A204.1 (cell line): ENCODE measurements around the gene CYP19A1.

Experiments used
- FAIRE-seq: peaks from 2 replicates; lab custom pipeline; 2012; peaks lifted over from hg19 to GRCh38; lab: Jason Lieb, UNC

The CYP19A1 gene

DNA sequence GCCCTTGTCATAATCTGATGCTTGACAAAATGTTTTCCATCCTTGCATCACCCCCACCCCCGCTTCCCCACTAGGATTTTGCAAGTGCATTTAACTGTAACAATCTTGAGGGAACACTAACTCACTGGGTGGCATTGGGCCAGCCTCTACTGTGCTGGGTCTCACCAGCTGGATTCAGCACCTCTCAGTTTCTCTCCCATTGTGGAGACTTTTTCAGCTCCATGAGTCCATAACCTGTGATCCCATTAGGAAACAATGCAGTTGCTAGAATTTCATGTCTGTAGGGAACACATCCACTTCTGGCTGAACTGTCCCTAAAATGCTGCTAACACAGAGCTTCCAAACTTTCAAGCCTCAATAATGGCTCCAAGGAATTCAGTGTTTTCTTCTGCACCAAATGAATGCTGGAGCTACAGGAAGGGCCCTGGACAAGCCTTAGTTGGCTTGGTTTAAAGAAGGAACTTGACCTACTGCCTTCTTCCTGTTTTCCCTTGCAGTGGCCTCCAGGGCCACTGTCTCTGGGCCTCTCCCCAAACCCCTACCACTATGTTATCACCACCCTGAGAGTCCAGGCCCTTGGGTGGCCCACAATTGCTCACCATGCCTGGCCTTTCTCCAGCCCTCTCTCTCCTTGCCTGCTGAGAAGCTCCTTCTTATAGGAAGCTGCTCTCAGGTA, 15.6 kb downstream of the CYP19A1 start:
- FAIRE-seq: no peak

DNA sequence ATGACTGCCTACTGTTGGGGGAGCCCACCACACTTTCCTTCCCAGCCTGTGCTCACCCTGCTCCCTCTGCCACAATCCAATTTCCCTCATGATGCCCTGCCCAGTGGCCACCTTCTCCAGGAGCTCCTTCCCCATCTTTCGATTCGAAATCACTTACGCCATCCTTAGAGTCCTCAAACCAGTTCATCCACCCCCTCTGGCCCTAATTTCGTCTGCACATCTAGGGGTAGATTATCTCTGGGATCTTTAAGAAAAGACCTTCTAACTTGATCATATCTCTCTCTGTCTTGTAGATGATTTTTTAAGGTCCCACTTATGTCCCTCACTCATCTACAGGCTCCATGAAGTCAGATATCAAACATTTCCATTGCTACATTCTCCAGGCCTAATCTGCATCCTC, 17.1 kb downstream of the CYP19A1 start:
- no peak for FAIRE-seq

- no peak for FAIRE-seq
These were observed 17.6 kb downstream of the CYP19A1 start for GRCh38 chr15:51320843-51321242.

DNA sequence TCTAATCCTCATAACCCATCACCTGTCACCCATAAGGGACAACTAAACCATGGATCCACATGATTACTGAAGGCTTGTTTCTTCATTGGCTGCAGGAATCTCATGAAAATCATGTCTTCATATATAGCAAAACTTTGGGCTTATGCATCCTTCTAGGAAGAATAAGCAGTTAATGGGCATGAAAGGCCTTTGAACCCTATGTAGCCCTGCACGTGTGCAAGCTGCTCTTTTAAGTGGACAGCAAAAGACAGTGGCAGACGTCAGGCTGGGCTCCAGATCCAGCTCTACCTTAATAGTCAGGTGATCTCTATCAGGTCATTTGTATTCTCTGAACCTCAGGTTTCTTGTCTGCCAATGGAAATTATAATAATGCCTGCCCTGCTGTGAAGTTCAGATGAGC, 18.9 kb downstream of the CYP19A1 start:
- no peak for FAIRE-seq

- FAIRE-seq: no peak
These were observed 19.8 kb downstream of the CYP19A1 start for GRCh38 chr15:51318382-51319150.

DNA sequence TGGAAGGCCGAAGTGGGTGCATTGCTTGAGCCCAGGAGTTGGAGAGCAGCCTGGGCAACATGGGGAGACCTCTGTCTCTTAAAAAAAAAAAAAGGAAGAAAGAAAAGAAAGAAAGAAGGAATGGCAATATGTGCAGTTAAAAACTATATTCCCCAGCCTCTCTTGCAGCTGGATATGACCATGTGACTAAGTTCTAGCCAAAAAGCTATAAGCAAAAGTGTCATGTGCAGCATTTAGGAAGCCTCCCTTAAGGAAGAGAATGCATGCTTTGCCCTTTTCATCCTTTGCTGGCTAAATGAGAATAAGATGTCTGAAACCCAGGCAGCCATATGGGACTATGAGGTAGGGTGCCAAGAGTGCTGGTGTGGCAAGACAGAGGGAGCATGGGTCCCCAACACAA, 21.8 kb downstream of the CYP19A1 start:
- no peak for FAIRE-seq

GRCh38 chr15:51315726-51316125, 22.7 kb downstream of the CYP19A1 start:
- FAIRE-seq: no peak

- FAIRE-seq: no peak
These were observed 23.7 kb downstream of the CYP19A1 start for GRCh38 chr15:51314391-51315337.

DNA sequence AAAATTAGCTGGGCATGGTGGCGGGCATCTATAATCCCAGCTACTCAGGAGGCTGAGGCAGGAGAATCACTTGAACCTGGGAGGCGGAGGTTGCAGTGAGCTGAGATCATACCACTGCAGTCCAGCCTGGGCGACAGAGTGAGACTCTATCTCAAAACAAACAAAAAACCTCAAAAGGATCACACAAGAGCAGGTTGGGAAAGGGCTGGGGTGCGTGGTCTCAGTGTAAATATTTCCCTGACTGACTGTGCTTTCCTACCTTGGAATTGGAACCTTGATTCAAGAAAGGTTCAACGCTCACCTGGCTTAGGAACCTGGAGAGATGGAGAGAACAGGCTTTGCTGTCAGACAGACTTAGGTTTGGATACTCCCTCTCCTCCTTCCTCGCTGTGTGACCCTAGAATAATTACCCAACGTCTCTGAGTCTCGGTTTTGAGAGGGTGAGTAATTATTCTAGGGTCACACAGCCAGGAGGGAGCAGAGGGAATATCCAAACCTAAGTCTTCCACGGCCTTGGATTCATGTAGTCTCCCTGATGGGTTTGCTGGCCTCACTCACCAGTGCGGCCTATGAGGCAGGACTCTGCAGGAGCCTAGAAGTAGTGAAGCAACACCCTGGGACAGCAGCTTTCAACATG, 24.6 kb downstream of the CYP19A1 start:
- no peak for FAIRE-seq

DNA sequence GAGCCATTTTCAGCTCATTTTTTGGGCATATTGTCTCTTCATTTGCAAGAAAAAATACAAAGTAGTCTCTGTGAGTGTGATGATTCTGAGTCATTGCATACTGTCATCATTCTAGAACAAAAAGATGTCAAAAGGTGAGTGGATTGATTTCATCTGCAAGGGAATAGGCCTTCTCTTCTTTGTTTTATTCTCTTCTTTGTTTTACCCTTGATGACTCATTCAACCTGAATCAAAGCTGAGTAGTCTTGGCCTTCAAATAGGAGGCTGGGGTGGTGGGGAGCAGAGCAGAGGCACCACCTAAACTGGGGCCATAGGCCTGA, 25.4 kb downstream of the CYP19A1 start:
- FAIRE-seq: no peak

DNA sequence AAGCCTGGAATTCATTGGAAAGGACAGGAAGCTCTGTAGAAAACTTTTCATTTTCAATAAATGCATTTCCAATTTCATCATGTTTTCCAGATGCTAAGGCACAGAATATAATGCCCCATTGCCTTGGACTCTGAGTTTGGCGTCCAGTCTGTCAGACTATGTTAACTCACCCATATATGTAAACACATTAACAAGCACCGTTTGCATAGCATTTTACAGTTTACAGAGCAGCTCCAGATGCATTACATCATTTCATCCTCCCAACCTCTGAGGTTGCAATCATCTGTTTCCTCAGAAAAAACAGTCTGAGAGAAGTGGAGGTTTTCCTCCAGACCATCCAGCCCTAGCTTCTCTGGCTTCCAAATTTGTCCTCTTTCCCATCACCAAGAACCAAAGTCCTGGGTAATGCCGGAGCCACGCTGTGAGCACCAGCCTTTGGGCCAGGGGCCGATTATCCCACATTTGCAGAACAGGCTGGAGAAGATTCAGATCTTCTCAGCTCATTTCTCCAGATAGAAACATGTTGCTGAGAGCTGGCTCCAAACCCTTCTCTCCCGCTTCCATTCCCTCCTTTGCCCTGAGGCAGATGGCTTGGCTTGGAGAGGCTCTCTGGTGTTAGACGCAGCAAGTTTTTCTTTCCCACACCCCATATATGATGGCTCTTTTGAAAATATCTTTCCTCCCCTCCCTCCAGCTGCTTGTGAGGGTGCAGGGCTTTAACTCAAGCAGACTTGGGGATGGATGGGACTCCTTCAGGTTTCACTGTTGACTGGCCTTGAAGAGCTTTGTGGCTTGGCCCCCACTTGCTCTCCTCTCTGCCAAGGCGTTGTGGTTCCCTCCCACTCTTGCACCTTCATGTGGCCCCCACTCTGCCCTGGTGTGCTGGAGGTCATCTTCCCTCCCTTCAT, 26.0 kb downstream of the CYP19A1 start:
- no peak for FAIRE-seq

GRCh38 chr15:51311510-51311909, 26.9 kb downstream of the CYP19A1 start:
- no peak for FAIRE-seq

DNA sequence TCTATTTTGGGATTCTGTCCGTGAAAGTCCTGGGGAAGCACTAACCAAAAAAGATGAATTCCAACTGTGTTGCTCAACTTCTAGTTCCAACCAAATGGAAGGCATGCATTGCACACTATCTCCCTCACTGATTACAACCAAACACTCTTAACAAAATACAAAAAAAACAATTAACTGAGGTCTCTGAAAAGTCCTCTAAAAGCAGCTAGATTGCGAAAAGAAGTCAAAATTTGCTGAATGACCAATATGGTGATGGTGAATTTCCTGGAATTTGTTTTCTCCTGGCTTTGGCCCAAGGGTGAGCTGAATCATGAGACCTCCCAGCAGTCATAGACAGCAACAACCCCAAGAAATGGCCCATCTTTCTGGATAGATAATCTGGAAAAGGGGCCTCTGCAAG, 28.3 kb downstream of the CYP19A1 start:
- FAIRE-seq: no peak

- no peak for FAIRE-seq
These were observed 30.6 kb downstream of the CYP19A1 start for GRCh38 chr15:51307811-51308210.

DNA sequence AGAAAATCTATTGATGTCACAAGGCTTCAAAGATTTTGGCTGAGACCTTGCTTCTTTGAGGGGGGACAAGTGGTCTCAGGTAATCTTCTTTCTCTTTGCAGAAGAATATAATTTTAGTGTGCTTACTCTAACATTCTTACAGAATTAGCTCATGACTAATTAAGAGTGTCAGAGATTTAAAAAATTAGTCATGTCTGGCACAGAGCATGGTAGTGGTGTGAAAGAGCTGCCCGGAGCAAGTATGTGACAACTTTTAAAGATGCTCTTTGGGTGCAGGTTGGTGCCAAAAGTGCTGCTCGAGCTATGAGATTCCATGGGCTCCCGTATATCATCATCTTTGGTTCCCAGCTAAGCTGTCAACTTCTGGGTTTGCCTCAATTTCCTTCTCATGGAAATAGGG, 31.1 kb downstream of the CYP19A1 start:
- FAIRE-seq: no peak

DNA sequence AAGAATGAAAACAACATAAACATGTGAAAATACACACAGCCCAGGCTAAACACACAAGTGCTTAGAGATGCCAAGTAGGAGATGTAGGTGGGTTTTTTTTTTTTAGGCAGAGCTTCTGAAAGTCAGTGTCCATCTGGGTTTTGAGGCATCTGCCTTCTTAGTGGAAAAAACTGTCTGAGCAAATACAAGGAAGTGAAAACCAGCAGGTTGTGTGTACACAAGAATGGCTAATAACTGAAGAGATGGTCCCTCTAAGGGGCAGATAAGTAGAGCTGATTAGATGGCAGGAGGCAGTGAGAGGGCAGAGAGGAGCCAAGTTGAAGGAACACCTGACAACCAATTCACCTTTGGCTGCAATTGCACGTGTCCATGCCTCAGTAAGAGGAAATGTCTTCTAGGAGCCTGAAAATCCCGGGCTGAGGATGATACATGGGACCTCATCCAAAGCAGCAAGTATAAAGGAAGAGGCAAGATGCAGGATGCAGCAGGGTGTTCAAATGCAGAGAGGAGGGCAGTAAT, 34.9 kb downstream of the CYP19A1 start:
- FAIRE-seq: no peak

- no peak for FAIRE-seq
These were observed 35.9 kb downstream of the CYP19A1 start for GRCh38 chr15:51302480-51302879.

DNA sequence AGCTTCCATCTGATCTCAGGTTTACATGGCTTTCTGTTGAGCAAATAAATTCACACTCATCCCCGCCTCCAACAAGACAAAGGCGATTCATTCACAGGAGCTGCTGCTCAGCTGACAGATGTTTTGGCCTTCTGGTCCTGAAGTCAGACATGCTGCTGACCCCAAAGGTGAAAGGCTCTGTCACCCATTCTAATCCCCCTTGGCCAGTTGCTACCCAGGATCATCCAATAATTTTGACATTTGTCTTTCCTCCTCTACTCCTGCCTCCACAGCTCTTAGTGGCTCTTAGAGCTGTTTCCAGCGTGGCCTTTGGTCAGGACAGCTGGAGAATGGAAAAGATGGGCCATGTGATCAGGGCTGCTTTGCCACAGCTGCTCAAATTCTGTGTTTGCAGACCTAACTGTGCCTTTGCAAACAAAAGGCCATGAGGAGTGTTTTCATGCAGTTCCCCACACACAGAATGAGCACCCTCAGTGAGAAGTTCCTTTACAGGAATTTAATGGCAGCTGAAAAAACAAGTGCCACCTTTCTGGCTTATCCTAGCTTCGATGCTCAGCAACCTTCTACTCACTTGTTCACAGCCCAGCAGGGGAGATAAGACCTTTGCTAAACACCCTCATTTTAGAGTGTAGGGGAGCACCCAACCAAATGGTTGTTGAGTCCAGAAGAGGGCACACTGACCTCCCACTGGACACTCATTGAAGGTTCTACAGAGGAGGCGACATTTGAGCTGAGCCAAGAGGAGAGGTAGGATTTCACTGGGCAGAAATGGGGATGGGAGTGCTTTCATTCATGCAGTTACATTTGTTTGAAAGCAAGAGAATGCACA, 39.0 kb downstream of the CYP19A1 start:
- no peak for FAIRE-seq

- no peak for FAIRE-seq
These were observed 39.8 kb downstream of the CYP19A1 start for GRCh38 chr15:51298620-51299019.

DNA sequence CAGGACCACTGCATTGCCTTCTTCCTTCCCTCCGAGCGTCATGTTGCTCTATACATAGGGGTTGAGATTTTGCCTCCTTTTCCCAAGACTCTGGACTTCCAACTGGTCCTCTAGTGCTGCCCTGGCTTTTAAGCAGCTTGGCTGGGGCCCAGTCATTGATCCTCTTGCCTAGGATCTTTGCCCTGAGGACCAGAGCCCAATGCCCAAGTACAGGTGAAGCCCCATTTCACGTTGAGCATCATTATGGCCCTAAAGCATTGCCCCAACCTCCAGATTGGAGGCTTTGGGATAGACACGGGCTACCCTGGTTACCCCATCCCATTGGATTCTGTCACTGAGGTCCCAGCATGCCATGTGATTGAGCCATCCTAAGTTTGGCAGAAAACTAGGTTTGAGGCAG, 47.7 kb downstream of the CYP19A1 start:
- FAIRE-seq: no peak
